Stimulated activated CD4-positive, alpha-beta T cell treated with anti-CD3 and anti-CD28 coated beads, Interleukin-4, amount 100 ng/mL, for 4 hours (primary cell): ENCODE results near the gene MELTF.

Experiments used
- DNase-seq, 2 experiments: peaks; one replicate each; pipeline ENCODE4 v3.0.0-alpha.2; 2020

The MELTF gene

GRCh38 chr3:197008436-197009209 lies 21.0 kb downstream of the MELTF start:
- no peak for DNase-seq

GRCh38 chr3:197007953-197008352 lies 21.7 kb downstream of the MELTF start:
- no peak for DNase-seq

GRCh38 chr3:197007296-197007940 lies 22.2 kb downstream of the MELTF start:
- no peak for DNase-seq

DNA sequence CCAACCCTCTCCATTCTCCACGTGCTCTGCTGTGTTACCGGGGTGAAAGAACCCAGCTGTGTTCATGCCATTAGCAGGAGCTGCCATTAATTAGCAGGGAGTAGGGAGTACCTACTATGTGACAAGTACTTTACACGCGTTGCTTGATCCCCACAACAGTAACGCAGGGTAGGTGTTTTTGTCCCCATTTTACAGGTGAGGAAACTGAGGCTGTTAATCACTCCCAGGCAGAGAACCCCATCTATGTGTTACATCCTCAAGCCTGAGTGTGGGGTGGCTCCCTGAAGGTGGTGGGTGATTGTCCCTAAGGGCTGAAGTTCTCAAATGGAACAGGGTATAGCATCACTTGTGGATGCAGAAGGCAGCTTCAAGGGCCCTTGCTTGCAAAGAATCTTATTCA lies 22.8 kb downstream of the MELTF start:
- no peak for DNase-seq

GRCh38 chr3:197006446-197006845 lies 23.2 kb downstream of the MELTF start:
- DNase-seq: no peak

DNA sequence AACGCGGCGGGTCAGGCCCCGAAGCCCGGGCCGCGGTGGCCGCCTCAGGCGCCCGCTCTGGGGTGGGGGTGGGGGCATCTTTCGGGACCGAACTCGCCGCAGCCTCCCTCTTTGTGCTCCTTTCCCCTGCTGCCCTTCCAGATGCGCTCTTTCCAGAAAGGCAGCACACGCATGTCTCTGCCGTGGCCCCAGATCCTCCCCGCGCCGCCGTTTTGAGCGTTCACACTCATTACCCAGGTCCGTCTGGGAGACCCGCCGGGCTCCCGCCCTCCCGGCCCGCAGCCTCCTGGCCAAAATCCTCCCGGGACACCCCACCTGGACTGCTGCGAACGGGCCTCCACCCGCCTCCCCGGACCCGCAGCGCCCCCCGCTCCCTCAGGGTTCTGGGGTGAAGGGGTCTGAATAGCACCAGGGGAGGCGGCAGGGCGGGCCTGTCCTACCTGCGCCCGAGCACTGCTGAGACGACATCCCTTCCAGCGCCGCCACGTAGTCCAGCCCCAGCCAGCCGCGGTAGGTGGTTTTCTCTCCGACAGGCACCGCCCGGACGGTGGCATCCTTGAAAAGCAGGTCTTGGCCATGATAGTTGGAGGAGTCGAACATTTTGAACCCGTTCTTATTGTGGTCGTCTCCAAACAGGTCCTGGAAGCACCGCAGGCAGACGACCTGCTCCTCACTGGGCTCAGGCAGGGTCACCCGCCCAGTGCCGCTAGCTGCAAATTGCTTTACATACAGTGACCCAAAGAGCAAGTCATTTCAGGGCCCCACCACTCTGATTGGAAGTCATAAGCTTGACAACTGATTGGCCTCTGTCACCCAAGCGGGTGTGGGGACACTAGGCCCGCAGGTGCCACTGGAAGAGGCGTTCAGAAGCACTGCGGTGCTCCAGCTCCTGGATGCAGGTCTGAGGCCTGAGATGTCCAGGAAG lies 25.9 kb downstream of the MELTF start:
- DNase-seq: peak in 1 of 2 experiments; percentile 16

DNA sequence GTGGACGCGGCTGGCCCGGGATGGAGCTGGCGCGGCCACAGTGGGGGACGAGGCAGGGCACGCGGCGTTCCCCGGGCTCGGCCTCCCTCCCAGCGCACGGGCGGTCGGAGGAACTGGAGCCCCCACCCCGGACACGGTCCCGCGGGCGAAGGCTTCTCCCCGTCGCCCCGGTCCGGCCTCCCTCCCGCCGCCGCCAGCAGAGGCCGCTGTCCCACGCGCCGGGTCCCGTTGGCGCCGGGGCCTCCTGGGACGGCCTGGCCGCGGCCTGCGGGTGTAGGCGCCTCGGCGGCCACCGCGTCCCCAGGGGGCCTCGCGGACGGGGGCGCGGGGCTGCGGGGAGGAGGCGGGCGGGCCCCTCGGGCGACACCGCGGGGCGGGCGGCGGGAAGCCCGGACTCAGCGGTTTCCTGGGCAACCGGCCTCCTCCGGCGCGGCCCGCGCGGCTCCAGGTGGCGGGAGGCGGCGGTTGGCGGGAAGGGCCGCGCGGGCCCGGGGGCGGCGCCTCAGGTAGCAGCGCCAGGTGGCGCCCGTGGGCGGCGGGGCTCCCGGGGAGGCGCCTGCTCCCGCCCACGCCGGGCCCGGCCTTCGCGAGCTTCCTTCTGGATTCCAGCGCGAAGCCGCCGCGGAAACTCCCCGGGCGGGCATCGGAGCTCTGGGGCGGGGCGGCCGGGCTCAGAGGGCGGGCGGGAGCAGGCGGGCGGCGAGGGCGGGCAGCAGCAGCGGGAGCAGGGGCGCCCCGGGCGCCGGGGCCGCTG lies 26.7 kb downstream of the MELTF start:
- DNase-seq: peak; percentile 85 to 86

- peak in 1 of 2 experiments; percentile 20 for DNase-seq
Measured at GRCh38 chr3:197001972-197002700, 27.5 kb downstream of the MELTF start.

DNA sequence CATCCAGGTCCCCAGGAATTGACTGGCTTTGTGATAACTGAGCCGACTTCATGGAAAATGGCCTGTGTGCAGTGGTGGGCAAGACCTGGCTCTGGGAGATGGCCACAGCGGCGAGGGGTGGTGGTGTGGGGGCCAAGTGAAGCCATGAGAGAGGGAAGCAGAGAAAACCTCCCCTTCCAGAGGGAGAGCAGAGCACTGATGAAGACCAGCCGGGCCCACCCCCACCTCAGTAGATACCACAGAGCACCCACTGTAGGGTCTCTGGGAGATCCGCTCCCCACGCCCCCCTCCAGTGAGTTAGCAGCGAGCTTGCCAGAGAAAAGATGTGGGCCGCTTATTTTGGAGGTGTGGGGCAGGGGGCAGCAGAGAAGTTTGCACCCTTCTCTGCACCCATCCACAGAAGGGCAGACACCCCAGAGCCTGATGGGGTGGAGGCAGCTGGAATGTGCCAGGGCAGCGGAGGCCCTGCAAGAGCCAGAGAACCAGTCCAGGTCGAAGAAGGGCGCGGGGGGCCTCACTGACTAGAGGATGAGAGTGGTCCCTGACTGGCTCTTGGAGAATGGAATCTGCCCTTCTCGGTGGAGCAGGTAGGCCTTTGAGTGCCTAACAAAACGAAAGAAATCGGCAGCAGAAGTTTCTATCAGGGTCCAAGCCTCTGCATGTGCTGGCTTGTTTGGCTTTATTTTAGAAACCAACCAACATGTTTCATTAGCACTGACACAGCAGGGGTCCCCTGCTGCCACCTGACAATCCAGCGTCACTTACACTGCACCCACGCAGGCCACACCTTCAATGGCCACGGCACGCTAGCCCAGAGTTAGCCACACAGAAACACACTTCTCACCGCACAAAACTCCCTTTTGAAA lies 28.3 kb downstream of the MELTF start:
- DNase-seq: no peak

GRCh38 chr3:197000211-197000610 lies 29.4 kb downstream of the MELTF start:
- no peak for DNase-seq

DNA sequence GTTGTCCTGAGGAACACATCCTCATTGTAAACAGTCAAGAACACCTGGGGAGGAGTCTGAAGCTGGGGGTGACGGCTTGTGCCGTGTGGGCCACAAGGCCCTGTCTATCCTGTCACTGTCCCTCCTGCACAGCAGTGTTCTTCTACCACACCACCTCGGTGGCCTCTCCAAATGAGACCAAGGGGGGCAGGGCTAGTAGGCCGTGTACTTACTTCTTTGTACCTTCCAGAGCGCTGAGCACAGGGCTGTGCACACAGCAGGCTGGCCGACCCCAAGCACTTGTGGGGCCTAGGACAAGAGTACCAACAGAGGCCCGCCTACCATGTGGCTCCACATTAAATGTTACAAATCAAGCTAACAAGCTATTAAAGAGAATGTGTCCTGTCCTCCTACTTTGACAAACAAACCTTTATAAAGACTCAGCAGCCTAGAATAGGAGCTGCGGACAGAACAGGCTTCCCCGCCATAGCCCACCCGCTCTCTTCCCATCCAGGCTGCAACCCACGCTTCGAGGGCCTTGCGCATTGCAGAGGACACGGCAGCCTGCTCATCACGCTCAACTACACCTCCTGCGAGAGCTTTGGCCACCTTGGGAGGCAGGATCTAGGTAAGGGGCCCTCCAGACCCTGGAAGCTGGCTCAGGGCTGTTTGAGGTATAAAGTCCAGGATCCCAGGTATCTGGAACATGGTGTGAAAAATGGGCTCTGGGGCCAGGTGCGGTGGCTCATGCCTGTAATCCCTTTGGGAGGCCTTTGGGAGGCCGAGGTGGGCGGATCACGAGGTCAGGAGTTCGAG lies 30.5 kb downstream of the MELTF start:
- DNase-seq: no peak

DNA sequence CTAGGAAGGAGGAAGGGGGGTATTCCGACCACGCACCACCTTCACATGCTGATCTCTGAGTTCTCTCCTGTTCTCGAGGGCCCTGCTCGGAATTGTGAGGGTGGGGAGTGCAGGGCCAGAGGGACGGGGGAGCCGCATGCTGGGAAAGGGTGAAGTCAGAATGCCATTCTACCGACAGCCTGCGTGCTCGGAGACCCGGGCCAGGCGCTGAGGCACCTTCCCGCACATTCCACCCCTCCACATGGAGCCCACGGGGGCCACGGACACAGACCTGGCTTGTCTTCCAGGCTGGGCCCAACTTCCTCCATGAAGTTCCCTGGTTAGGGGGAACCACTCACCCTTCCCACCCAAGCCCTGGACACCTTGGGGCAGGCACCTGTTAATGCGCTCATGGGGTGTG lies 32.3 kb downstream of the MELTF start:
- DNase-seq: no peak

DNA sequence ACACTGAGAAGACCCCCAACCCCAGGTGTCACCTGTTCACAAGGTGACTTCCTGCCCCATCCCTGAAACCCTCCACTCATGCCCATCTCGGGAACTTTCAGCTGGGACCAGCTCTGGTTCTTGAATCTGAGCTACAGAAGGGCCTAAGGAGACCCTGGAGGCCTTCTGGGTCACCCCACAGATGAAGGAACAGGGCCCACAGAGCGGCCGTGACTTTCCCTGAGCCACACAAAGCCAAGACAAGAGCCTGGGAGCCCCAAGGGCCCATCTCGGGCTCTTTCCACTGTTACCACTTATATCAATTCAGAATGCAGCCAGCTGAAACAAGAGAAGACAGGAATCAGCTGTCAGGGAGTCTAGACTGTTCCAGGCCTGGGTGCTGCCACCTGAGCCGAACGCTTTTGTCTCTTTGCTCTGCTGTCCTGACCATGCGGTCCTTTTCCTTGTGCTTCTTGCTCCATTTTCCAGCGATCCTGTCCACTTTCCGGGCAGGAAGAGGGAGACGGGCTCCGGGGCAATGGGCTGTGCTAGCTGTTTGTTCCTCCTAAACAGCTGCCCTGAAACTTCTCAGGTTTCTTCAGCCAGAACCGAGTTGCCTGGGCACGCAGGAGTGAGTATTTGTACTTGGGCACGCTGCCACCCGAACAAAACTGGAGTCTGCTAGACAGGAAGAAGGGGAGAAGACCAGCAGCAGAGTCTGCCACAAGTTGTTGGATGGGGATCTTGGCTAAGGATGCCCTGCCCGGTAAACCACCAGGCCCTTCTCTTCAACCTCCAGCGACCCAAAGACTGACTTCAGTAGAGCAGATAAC lies 33.0 kb downstream of the MELTF start:
- DNase-seq: no peak

- DNase-seq: no peak
Measured at GRCh38 chr3:196995646-196996355, 33.8 kb downstream of the MELTF start.

DNA sequence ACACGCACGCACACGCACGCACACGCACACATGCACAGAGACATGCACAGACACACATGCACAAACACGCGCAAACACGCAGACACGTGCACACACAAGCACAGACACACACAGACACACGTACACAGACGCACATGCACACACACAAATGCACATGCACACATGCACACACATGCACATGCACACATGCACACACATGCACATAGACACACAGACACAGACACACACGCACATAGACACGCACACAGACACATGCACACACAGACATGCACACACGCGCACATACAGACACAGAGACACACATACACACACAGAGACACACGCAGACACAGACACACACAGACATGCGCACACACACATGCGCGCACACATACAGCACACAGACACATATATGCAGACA lies 34.6 kb downstream of the MELTF start:
- DNase-seq: no peak

- no peak for DNase-seq
Measured at GRCh38 chr3:196994056-196994455, 35.6 kb downstream of the MELTF start.

DNA sequence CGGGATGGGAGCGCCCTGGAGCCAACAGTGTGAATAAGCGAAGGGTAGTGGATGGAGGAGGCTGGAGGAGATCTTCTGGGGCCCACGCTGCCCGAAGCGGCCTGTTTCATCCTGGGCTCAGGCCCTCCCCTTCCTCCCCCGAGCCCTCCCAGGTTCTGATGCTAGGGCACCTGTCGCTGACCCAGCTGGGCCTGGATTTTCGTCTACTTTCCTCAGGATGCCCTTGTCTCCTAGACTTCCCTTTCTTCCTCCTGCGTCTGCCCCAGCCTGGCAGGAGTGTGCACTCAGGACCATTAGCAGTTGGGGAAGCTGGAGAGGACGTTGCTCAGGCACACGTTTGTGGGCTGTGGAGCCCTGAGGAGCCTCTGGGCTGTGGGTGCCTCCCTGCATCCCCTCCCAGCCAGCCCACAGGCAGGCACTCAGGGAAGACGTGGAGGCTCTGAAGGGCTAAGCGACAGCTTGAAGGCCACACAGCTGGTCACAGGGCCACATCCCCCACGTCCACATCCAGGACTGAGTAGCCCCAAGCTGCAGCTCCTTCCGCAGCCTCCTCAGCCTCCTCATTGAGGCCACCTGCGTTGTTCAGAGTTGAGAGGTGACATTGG lies 37.1 kb downstream of the MELTF start:
- no peak for DNase-seq
